Suppressor macrophage (primary cell): ENCODE measurements around the gene SETD6.
"Not testable (repeated sequence)": the region's sequence is repeated elsewhere in the genome, so short reads cannot be mapped to it uniquely, and the experiment has no call there.

Experiments
- DNase-seq, 4 experiments: peaks; one replicate each; pipeline ENCODE4 v3.0.0-alpha.2; 2020 to 2022
- total RNA-seq, 17 experiments: gene quantifications; one replicate each; lab custom pipeline; 2026; ENCODE audit warnings: mixed read lengths in 6 of 17, inconsistent platforms in 3 of 17; lab: John Stamatoyannopoulos, UW

The SETD6 gene, protein sequence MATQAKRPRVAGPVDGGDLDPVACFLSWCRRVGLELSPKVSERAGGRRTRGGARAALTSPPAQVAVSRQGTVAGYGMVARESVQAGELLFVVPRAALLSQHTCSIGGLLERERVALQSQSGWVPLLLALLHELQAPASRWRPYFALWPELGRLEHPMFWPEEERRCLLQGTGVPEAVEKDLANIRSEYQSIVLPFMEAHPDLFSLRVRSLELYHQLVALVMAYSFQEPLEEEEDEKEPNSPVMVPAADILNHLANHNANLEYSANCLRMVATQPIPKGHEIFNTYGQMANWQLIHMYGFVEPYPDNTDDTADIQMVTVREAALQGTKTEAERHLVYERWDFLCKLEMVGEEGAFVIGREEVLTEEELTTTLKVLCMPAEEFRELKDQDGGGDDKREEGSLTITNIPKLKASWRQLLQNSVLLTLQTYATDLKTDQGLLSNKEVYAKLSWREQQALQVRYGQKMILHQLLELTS
- 0.71 to 9.5 (median 3.9) reads per million in 17 experiments for total RNA-seq

DNA sequence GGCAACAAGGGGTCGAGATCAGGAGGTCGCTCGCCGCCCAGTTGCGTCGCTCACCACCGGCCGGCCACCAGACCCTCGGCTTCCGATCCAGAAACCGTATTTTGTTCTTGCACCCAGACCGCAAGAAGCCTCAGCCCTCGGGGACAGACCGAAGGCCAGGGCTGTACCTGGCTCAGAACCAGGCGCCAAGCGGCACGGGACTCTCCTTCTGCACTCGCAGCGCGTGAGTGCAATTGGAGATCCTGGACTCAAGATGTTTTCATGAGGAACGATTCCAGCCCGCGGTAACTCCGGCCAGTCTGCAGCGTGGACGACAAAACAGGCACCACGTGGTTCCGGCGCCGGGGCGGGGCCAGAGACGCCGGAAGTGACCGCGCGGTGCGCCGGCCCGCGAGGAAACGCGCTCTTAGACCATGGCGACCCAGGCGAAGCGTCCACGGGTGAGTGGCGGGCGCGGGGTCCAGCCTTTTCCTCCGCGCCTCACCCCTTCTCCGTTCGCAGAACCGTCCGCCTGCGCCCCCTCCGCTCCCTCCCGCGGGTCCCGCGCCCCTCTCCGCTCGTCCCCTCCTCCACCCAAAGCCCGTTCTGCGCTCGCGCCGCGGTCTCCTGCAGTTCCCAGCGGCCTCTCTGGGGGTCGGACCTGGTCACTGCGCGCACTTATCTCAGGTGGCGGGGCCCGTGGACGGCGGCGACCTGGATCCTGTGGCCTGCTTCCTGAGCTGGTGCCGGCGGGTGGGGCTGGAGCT, at the start of gene SETD6:
Gene SETD6 (plus strand): TSS at position 393 of the 746 bp plus-strand sequence. CDS start 21 bp downstream, at position 414.
- peak; percentile 91 to 96 (median 94) for DNase-seq

DNA sequence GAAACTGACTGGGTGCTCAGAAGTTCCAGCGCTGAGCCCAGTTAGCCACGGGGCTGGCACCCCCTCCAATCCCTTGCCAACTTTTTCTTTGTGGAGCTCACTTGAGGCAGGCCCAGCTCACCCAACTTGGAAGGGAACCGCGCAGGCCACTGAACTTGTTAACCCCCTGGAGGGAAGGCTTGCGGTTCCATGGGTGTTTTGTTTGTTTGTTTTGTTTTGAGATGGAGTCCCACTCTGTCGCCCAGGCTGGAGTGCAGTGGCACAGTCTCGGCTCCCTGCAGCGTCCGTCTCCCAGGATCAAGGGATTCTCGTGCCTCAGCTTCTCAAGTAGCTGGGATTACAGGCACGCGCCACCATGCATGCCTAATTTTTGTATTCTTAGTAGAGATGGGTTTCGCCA, 49.5 kb upstream of the SETD6 start:
- DNase-seq: no peak

DNA sequence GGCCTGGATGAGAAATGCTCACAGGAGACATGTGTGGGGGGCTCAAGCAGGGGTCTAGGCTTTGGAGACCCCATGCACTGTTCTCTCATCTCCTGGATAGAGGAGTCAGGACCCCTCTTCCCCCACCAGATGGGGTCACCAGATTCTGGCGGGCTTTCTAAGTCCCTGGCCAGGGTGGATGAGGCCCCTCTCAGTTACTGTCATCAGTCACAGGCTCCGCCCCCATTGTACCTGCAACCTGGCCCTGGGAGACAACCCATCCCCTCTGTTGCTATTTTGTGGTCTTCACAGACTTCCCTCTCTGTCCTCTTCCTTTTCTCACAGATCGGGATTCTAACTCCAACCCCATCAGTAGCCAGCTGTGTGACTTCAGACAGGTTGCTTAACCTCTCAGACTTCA, 48.9 kb upstream of the SETD6 start:
- no peak for DNase-seq

DNA sequence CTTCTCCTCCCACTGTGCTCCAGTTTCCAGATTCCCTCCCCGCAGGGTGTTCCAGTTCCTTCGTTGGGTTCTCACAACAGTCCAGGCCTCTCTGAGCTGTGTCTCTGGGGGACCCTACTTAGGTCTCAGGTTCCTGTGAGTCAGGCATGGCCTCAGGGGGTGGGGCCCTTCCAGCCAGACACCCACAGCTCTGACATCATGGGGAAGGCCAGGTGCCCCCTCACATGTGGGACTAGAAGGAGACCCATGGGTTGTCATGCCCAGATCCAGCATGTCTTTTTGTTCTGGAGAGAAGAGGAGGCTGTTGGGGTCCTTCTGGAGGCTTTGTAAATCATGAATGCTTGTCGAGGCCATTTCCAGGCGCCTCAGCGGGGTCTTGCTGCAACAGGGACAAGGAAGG, 47.4 kb upstream of the SETD6 start:
- DNase-seq: no peak

DNA sequence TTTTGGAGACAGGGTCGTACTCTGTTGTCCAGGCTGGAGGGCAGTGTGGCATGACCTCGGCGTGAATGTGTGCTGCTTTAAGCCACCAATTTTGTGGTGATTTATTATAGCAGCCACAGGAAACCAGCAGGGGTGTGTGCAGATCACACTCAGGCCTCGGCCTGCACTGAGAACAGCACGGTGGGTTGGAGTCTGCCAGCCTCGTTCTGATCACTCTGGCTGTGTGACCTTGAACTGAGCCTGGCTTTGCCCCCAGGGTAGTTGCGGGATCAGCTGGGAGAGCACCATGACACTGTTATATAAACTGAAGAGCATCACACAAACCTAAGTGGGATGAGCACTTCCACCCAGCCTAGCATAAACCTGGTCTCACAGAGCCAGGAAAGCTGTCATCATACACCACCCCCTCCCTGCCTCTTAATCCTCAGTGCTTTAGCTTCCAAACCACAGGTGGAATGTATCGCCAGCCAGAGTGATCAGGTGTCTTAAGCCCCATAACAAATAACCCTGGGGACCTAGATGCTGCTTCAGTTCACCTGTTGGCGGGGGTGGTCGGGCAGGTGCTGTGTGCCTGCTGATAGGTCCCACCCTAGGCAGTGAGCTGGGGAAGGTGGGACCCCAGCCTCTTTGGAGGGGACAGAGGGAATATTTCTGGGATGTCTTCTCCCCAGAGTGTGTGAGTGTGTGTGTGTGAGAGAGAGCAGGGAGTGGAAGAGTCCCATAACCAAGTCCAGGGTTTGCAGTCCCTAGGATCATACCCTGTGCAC, 43.9 kb upstream of the SETD6 start:
- no peak for DNase-seq

DNA sequence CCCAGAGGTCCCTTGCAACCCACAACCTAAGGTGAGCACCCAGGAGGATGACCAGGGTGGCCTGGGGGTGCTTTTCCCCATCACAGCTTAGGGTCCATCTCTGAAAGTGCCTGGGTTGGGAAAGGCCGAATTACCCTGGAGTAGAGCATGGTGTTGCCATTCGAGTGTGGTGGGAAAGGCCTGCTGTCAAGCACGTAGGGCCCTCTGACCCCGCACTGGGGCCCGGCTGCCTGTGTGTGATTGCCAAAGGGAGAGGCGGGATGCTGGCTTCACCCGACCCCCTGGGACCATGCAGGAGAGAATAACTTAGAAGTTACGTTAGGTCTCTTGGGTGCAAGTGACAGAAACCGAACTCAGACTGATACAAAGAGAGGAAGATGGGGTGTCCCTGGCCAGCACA, 43.1 kb upstream of the SETD6 start:
- DNase-seq: no peak

DNA sequence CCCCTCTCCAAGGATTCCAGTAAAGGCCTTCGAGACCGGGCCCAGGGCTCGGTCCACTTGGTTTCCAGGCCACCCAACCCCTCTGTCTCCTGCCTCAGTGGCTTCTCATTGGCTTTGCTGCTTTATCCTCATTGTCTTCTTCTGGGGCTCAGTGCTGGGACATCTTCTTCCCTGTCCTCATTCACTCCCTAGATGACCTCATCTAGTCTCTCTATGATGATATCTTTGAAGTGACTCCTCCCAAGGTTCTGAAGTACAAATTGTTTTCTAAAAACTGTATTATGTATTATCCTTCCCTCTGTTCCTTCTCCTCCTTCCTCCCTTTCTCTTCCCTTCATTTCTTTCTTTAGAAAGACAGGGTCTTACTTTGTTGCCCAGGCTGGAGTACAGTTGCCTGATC, 42.5 kb upstream of the SETD6 start:
- no peak for DNase-seq

DNA sequence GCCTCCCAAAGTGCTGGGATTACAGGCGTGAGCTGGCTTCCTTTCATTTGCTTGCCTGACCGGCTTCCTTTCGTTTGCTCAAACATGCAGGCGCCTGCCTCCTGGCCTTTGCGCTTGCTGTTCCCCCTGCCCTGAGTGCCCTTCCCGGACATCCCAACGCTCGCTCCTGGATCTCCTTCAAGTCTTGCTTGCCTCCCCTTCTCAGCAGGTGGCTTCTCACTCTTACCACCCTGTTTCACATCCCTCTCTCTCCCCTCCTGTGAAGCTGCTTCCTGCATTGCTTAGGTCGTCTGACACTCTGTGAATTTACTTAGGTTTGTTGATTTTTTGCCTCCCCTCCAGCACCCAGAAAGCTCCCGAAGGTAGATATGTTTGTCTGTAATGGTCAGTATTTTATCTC, 41.0 kb upstream of the SETD6 start:
- no peak for DNase-seq

DNA sequence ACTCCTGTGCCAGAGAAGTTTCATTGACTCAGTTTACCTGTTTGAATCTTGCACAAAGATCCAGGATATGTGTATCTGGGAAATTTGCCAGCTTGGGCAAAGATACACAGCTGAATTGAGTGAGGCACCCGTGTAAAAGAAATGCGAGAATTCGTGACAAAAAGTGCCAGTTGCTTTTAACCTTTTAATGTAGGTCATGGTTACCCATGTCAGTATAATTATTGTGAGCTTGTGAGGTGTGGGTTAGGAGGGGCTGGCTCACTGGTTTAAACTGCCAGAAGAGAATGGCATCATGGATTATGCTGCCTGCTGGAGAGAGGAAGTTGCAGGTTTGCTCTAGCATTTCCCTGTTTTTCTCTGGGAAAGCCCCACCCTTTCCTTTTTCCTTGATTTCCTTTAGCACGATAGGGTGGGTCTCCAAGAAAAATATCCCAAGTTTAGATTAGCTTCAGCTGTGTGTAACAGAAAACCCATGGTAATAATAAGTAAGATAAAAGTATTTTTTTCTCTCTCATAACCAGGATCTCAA, 40.2 kb upstream of the SETD6 start:
- no peak for DNase-seq

DNA sequence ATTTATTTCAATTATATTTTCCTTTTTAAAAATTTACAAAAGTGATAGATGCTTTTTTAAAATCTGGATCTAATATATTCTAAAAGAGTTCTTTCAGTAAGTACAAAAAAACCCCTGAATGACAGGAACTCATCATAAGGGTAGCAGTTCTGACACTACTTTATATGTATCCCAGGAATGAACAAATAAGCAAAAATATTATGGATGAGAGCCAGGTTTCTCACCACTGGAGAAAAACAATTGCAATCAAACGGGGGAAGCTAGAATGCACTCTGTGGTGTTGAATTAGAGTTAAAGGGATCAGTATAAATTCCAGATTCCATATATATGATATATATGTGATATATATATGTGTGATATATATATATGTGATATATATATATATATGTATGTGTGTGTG, 38.5 kb upstream of the SETD6 start:
- DNase-seq: no peak

DNA sequence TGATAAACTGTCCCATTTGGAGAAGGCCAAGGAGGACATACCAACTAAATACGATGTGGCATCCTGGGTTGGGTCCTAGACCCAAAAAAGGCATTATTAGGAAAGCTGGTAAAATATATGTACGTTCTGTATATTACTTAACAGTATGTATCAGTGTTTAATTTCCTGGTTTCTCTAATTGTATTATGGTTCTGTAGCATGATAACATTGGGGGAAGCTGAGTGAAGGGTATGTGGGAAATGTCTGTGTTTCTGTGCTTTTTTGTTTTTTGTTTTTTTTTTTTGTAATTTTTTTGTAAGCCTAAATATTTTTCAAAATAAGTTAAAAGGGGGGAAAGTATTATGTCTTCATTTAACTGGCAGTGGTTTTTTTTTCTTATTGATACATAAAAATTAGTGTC, 36.9 kb upstream of the SETD6 start:
- no peak for DNase-seq

DNA sequence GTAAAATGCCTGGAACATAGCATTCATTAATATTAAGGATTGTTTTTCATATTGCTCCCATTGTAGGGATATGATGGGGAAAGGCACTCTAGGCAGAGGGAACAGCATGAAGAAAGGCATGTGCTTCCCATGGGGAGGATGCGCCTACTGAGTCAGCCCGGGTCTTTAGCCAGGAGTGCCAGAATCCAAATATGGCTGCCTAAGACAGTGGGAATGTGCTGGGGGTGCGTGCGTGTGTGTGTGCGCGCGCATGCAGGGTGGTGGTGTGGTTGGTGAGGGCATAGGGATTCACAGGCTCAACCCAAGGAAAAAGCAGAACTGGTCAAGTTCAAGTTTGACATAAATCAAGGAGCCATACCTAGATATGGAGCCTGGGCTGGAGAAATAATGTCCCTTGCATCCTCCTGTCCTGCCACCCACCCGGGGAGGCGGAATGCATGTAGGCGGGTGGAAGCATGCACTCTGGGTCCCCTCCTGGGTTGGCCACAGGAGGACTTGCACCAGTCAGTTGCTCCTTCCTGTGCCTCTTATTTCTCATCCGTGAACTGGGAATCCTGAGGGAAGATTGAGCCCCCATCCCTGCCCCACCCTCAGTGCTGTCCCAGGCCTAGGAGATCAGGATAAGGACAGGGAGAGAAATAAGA, 34.0 kb upstream of the SETD6 start:
- no peak for DNase-seq

DNA sequence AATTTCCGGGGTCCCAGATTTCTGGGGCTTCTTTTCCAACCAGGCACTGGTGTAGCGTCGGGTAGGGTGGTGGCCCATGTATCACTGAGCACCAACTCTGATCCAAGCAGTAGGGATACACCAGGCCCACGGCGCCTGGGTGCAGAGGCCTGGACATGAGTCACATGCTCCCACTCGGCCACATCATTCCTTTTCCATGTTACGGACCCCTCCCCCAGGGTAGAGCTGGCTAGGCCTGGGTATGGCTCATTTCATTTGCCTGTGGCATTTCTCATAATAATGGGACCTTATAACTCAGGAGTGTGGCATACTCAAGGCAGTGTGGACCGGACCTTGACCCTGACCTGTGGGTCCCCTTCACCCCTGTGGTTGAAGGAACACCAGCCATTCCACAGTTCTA, 33.4 kb upstream of the SETD6 start:
- no peak for DNase-seq

DNA sequence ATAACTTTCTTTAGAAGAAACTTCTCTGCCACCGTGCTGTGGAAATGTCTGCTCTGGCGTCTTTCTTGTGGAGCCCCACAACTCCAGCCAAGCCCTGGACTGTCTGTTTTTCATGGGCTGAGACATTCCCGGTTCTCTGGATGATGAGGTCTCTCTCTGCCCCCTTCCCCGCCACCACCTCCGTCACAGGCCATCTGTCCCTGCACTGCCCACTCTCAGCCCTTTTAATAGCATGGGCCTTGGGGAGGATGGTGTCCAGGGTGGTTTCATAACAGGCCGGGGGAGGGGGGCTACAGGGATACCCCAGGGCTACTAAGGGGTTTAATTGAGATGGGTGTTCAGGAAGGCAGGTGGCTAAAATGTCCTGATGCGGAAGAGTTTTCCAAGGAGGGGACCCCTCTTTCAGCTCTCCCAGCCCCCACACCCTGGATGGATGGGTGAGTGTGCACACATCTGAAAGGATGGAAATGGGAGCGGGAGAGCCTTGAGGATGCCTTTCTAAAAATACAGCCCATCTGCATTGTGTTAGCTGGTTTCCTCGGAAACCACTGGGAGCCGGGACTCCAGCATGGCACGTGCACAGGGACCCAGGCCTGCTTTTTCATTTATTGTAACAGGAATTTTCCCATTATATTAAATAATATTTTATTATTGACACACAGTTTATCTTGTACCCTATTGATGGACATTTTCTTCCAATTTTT, 30.0 kb upstream of the SETD6 start:
- DNase-seq: no peak

DNA sequence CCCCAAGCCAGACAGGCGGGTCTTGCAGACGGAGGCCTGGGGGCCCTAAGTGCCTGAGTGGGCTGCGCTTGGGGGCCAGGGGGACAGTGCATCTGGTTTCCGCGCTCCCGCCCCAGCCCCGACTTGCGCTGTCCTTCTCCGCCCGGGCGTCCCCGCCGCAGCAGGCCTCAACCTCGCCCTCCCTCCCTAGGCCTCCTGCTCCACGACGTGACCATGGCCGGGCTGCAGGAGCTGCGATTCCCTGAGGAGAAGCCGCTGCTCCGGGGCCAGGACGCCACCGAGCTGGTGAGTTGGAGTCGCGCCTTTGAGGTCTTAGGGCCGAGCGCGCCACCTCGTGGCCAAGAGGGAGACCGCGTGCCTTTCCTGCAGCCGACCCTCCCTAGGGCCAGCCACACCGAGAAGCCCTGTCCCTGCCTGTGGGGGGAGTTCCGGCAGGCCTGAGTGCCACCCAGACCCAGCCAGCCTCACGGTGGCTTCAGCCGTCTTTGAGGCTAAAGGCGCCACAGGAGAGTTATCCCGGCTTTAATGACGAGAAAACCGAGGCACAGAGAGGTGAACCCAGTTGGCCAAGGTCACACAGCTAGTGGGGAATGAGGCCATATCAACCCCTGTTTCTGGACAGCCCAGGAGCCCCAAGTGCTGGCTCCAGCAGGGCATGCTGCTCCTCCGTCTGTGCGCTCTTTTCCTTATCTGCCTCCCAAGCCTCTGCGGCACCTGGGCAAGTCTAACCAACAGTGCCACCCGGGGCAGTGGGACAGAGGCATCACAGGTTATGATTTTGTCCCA, 27.6 kb upstream of the SETD6 start:
- DNase-seq: peak; percentile 84 to 92 (median 88)

DNA sequence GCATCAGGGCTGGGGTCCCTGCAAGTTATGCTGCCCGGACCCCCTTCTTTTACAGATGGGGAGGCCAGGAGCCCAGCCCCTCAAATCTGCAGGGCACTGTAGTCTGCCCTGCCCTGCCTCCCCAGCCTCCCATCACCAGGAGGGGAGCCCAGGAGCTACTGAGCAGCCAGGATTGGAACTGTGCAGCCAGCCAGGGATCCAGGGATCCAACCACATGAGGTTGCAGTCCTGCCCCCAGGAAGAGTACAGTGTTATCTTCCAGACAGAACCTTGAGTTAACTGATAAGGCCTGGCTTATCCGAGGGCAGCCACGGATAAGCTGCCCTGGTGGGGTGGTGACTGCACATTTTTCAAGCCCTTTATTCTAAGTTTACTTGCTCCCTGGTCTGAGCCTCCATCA, 26.8 kb upstream of the SETD6 start:
- DNase-seq: no peak

DNA sequence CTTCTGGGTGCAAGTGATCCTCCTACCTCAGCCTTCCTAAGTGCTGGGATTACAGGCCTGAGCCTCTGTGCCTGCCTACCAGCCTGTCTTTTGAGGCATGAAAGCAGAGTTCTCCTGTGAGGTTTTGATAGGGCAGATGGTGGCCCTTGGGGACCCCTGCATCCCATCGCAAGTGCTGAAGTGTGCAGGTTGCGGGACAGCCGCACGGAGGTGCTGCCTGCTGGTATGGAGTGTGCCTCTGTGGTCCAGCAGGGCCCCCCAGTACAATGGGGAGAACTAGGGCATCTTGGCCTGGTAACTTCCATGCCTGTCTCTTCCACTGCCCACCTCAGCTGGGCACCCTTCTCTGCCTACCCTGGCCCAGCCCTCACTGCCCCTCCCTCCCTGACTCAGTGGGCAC, 25.3 kb upstream of the SETD6 start:
- DNase-seq: no peak

DNA sequence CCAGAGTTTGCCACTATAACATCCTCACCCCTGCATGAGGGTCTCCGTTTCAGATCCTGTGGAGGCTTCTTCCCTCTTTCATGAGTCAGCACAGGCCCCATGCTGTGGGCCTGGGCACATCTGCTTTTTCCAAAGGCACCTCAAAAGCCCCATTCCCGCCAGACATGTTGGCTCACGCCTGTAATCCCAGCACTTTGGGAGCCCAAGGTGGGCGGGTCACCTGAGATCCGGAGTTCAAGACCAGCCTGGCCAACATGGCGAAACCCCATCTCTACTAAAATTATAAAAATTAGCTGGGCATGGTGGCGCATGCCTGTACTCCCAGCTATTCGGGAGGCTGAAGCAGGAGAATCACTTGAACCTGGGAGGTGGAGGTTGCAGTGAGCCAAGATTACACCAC, 24.8 kb upstream of the SETD6 start:
- not testable (repeated sequence) for DNase-seq

DNA sequence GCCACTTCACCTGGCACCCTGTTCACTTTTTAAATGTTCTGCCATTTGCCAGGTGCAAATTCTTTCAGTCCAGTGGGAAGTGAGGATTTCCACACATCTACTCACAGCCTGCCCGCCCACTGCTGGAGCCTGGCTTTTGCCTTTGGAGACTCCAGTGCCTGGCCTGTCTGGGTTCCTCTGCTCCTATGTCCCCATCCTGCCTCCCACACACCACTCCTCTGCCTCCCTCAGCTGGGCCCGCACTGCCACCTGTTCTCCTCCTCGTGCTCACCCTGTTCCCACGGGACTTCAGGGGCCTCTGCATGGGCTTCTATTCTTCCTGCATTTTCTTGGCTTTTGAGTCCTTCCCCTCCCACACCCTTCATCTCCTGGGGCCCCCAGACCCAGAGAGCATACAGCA, 23.3 kb upstream of the SETD6 start:
- peak in 2 of 4 experiments; percentile 19 to 49 for DNase-seq

DNA sequence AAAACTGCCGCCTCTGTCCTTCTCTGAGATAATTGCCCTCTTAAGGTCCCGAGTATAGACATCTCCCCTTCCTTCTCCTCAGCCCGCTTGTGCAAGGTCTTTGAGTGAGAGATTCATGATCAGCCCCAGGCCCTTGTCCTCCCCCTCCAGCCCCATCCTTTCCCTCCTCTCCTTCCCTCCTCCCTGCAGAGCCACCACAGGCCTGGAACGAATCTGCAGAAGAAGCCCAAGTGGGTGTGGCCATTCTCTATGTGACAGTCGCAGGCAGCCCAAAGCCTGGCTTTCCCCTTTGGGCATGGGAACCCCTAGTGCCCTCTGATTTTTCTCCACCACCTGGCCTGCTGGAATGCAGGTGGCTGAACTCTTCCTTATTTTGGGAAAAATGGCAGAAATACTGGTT, 22.6 kb upstream of the SETD6 start:
- no peak for DNase-seq
